ENCODE measurements around the gene AGPAT2.

- TF ChIP-seq REST (IDR thresholded peaks at IDR 0.05; ENCODE audit: insufficient read depth in 1 of 2, low read depth in 2 of 2, low read length in 2 of 2), result no peak
- TF ChIP-seq POLR2AphosphoS5 (IDR thresholded peaks at IDR 0.05; ENCODE audit: low read depth, low read length), result no peak
Measured at GRCh38 chr9:136732444-136733178, 45.4 kb upstream of the AGPAT2 start.

Measured in PFSK-1 (cell line).